Psoas muscle (tissue), 8 donors: ENCODE results near the gene DOK7. TPM values are rescaled to one million over a fixed set of nuclear protein-coding genes. Genes with fewer than 3 reads are reported as not detected.

Experiments used
- ATAC-seq, 4 donors: fragments of 200-7000 bp; cut with Tn5 transposase; one replicate each; pipeline ENCODE4 v1.9.1; 2020; ENCODE audit warnings: moderate library complexity in 3 of 4, mild to moderate bottlenecking in 2 of 4
- DNase-seq, 2 donors: peaks; one replicate each; pipeline ENCODE4 v3.0.0-alpha.2; 2020
- H3K27ac ChIP-seq: fragments of 200-600 bp; one replicate; pipeline ENCODE4 v1.8.0; 2022
- H3K27me3 ChIP-seq, 3 donors: fragments of 200-600 bp in 1 of 3; one replicate each; pipeline versions ENCODE4 v1.6.1 to v1.8.0; 2013 to 2022; ENCODE audit warnings: low read length in 2 of 3, mild to moderate bottlenecking in 2 of 3, moderate library complexity in 1 of 3; ENCODE audit not compliant: insufficient read depth in 3 of 3
- H3K36me3 ChIP-seq, 2 donors: fragments of 200-600 bp in 1 of 2; one replicate each; pipeline versions ENCODE4 v1.6.1 to v1.8.0; 2013 to 2022; ENCODE audit warnings: low read depth in 1 of 2, mild to moderate bottlenecking in 1 of 2, moderate library complexity in 1 of 2; ENCODE audit not compliant: insufficient read depth in 1 of 2
- H3K4me1 ChIP-seq: fragments of 200-600 bp; one replicate; pipeline ENCODE4 v1.8.0; 2022
- H3K4me3 ChIP-seq: fragments of 200-600 bp; one replicate; pipeline ENCODE4 v1.8.0; 2022; ENCODE audit warnings: mild to moderate bottlenecking
- H3K9me3 ChIP-seq: fragments of 200-600 bp; one replicate; pipeline ENCODE4 v1.8.0; 2022
- CTCF ChIP-seq: fragments of 200-600 bp; IDR thresholded peaks from one replicate; pipeline ENCODE4 v1.8.0; 2022; ENCODE audit warnings: antibody characterized with exemption
- WGBS, 3 donors: extraction: QIAGEN DNeasy Blood & Tissue Kit; methylation state at CpG; one replicate each; pipeline versions ENCODE4 v1.1.6 to v1.1.7; 2013; 5-methylcytosine and 5-hydroxymethylcytosine counted together
- intact Hi-C, 2 donors: fragments of 100-400 bp; cut with DNase I; formaldehyde crosslinking; loops; one replicate each; pipeline versions ENCODE4 v1.11.0 to v1.14.2; 2022
- polyA plus RNA-seq, 3 donors: library from polyadenylated mRNA; stranded (reverse); fragments of 200-250 nt; gene quantifications; one replicate each; pipeline ENCODE4 v1.2.3, GENCODE V29; 2013
- total RNA-seq, 4 donors: library from RNA; stranded (reverse); fragmentation: NEBNext Ultra II Directional in 2 of 4; extraction: Animal tissue kit (Norgen Biotek cat#: 25700) in 2 of 4; gene quantifications; one replicate each; pipeline versions ENCODE4 v1.2.1 to v1.2.4, GENCODE V29; 2021 to 2023
- donor health status: healthy with polysubstance abuse.
- donor health status: DM: no; HTN: no; CAD: no; lungs with moderate emphysema.
- donor health status: Bipolar disorder and iron deficiency.
- donor health status: healthy.
- donor health status: DM: yes; HTN: yes; CAD: no.
- donor health status: DM: no; HTN: no; CAD: no.
- donor health status: DM: no; HTN: no; CAD: no.
- donor health status: DM: yes; HTN: yes; CAD: no.

Gene DOK7
- total and polyA plus RNA-seq, 7 donors = 3.4 to 48.6 (median 21.5) TPM

GRCh38 chr4:3429651-3430050 lies 33.5 kb upstream of the DOK7 start:
- TF ChIP-seq CTCF = no peak
- Histone ChIP-seq H3K36me3 (peaks cover 0 to 62% of the 10 kb centered on the region in 2 donors), H3K9me3 (no peaks in the 10 kb centered on the region), H3K27ac (no peak overlapping the region), H3K4me3 (no peak overlapping the region), H3K4me1 (no peaks in the 10 kb centered on the region), H3K27me3 (no peaks in the 10 kb centered on the region)
- ATAC-seq = no peak
- intact Hi-C loops = no loop called here
- WGBS, 3 donors = 90 to 93% (median 92%) methylated on average over 10 to 12 of the region's 12 CpGs
- no peak for DNase-seq

DNA sequence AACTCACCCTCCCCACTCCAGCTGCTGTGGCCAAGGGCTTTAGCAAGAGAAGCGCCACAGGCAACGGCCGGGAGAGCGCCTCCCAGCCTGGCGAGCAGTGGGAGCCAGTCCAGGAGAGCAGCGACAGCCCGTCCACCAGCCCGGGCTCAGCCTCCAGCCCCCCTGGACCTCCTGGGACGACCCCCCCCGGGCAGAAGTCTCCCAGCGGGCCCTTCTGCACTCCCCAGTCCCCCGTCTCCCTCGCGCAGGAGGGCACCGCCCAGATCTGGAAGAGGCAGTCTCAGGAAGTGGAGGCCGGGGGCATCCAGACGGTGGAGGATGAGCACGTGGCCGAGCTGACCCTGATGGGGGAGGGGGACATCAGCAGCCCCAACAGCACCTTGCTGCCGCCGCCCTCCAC lies 32.6 kb upstream of the DOK7 start:
- no peak overlapping the region for H3K4me3 ChIP-seq
- H3K4me1 ChIP-seq = no peaks in the 10 kb centered on the region
- H3K36me3 ChIP-seq = peaks cover 0 to 55% of the 10 kb centered on the region in 2 donors
- DNase-seq = no peak
- no peaks in the 10 kb centered on the region for H3K9me3 ChIP-seq
- no peak for ATAC-seq
- 77 to 86% (median 84%) methylated on average over 21 of the region's 21 CpGs for WGBS, 3 donors
- no peak for TF ChIP-seq CTCF
- H3K27ac ChIP-seq = no peak overlapping the region
- intact Hi-C loops = no loop called here
- H3K27me3 ChIP-seq = no peaks in the 10 kb centered on the region

- DNase-seq (no peak), ATAC-seq (no peak)
- H3K27me3 ChIP-seq = no peaks in the 10 kb centered on the region
- H3K9me3 ChIP-seq = no peaks in the 10 kb centered on the region
- peaks cover 0 to 53% of the 10 kb centered on the region in 2 donors for H3K36me3 ChIP-seq
- H3K4me1 ChIP-seq = peaks cover 2% of the 10 kb centered on the region
- no peak for TF ChIP-seq CTCF
- no peak overlapping the region for H3K4me3 ChIP-seq
- WGBS, 3 donors = 92 to 94% (median 92%) methylated on average over 28 of the region's 28 CpGs
- H3K27ac ChIP-seq = no peak overlapping the region
- intact Hi-C loops = no loop called here
These were observed 31.6 kb upstream of the DOK7 start for GRCh38 chr4:3431446-3431993.

- Histone ChIP-seq H3K27ac (no peak overlapping the region), H3K36me3 (peaks cover 0 to 46% of the 10 kb centered on the region in 2 donors), H3K9me3 (no peaks in the 10 kb centered on the region), H3K4me3 (no peak overlapping the region), H3K4me1 (peaks cover 8% of the 10 kb centered on the region), H3K27me3 (no peaks in the 10 kb centered on the region)
- no peak for ATAC-seq
- TF ChIP-seq CTCF = no peak
- WGBS, 3 donors = 83 to 87% (median 87%) methylated on average over 16 of the region's 16 CpGs
- intact Hi-C loops = no loop called here
- DNase-seq = no peak
These were observed 30.7 kb upstream of the DOK7 start for GRCh38 chr4:3432381-3432790.
